H1 (cell line): ENCODE results near the gene ESD. TPM values are rescaled to one million over a fixed set of nuclear protein-coding genes. Genes with fewer than 3 reads are reported as not detected.

Experiments
- CTCF ChIA-PET: fragments of 300-600 bp; sonication (Branson Sonifier 250); formaldehyde crosslinking; loops from one replicate; lab custom pipeline; 2021; ENCODE audit not compliant: partially characterized antibody; lab: Charles Lee
- POLR2A ChIA-PET: fragments of 300-600 bp; sonication (Branson Sonifier 250); formaldehyde crosslinking; loops from one replicate; lab custom pipeline; 2021; ENCODE audit warnings: inconsistent platforms; ENCODE audit not compliant: partially characterized antibody; lab: Charles Lee
- DNase-seq, 2 experiments: peaks; one replicate each; pipeline versions ENCODE4 v3.0.0 to v3.0.0-alpha.2; 2010 to 2022; ENCODE audit warnings: low spot score in 2 of 2, low read depth in 1 of 2, mixed read lengths in 1 of 2
- FAIRE-seq: peaks from 2 replicates; lab custom pipeline; 2011; peaks lifted over from hg19 to GRCh38; lab: Jason Lieb, UNC
- H2AFZ ChIP-seq: 2 replicates; pipeline ENCODE4 v1.8.1; 2012; ENCODE audit warnings: low read length, inconsistent platforms
- H2AK5ac ChIP-seq: 2 replicates; pipeline ENCODE4 v1.6.1; 2013; ENCODE audit warnings: low read depth, low read length
- H2BK120ac ChIP-seq: replicated peaks from 2 replicates; pipeline ENCODE3; 2013; ENCODE audit warnings: low read depth, low read length, inconsistent platforms
- H2BK12ac ChIP-seq: 2 replicates; pipeline ENCODE4 v1.6.1; 2013; ENCODE audit warnings: low read depth, low read length
- H2BK15ac ChIP-seq: 2 replicates; pipeline ENCODE4 v1.6.1; 2013; ENCODE audit warnings: low read length
- H2BK20ac ChIP-seq: 2 replicates; pipeline ENCODE4 v1.6.1; 2013; ENCODE audit warnings: low read length
- H2BK5ac ChIP-seq: 2 replicates; pipeline ENCODE4 v1.6.1; 2013; ENCODE audit warnings: low read depth, low read length
- H3K14ac ChIP-seq: 2 replicates; pipeline ENCODE4 v1.6.1; 2013; ENCODE audit warnings: inconsistent platforms; ENCODE audit not compliant: insufficient read length
- H3K18ac ChIP-seq: 2 replicates; pipeline ENCODE4 v1.6.1; 2013; ENCODE audit warnings: low read length; ENCODE audit errors: extremely low read depth
- H3K23ac ChIP-seq: 2 replicates; pipeline ENCODE4 v1.6.1; 2013; ENCODE audit warnings: inconsistent platforms; ENCODE audit not compliant: insufficient read length
- H3K23me2 ChIP-seq: 2 replicates; pipeline ENCODE4 v1.6.1; 2013; ENCODE audit warnings: low read depth, low read length
- H3K27ac ChIP-seq: 2 replicates; pipeline ENCODE4 v1.6.1; 2011; ENCODE audit warnings: low read depth, low read length, inconsistent platforms
- H3K27me3 ChIP-seq, 4 experiments: replicated peaks in 1 of 4; 1 replicate in 1 of 4; 2 replicates in 3 of 4; pipeline versions ENCODE4 v1.6.1 to v1.8.1; 2011 to 2013; ENCODE audit warnings: low read length in 3 of 4, mild to moderate bottlenecking in 3 of 4, inconsistent platforms in 2 of 4, mixed read lengths in 2 of 4, moderate library complexity in 1 of 4; ENCODE audit not compliant: control insufficient read depth in 3 of 4, insufficient read depth in 3 of 4; ENCODE audit errors: extremely low read depth in 1 of 4
- H3K36me3 ChIP-seq, 4 experiments: 2 replicates each; pipeline versions ENCODE4 v1.6.1 to v1.8.1; 2011 to 2013; ENCODE audit warnings: mild to moderate bottlenecking in 4 of 4, low read length in 3 of 4, moderate library complexity in 2 of 4, control low read depth in 1 of 4, inconsistent platforms in 1 of 4; ENCODE audit not compliant: insufficient read depth in 4 of 4, control insufficient read depth in 2 of 4
- H3K4ac ChIP-seq: replicated peaks from 2 replicates; pipeline ENCODE3; 2013; ENCODE audit warnings: low read length, low read depth, mixed read lengths, inconsistent platforms; ENCODE audit not compliant: insufficient read length
- H3K4me1 ChIP-seq, 4 experiments: replicated peaks in 1 of 4; 1 replicate in 1 of 4; 2 replicates in 3 of 4; pipeline versions ENCODE4 v1.6.1 to v1.8.1; 2011 to 2013; ENCODE audit warnings: low read length in 3 of 4, inconsistent platforms in 2 of 4, mixed read lengths in 1 of 4; ENCODE audit not compliant: insufficient read depth in 4 of 4, control insufficient read depth in 3 of 4
- H3K4me2 ChIP-seq, 2 experiments: 2 replicates each; pipeline versions ENCODE4 v1.6.1 to v1.8.1; 2011 to 2013; ENCODE audit warnings: low read depth in 2 of 2, low read length in 2 of 2, control low read depth in 1 of 2, inconsistent platforms in 1 of 2, mild to moderate bottlenecking in 1 of 2; ENCODE audit not compliant: insufficient read depth in 1 of 2
- H3K4me3 ChIP-seq, 4 experiments: fragments of 200-600, 300-600 bp in 1 of 4; sonication (generic), shearing (Covaris generic), sonication (Bioruptor Twin) in 1 of 4; 2 replicates each; pipeline versions ENCODE4 v1.5.1 to v1.8.1; 2011 to 2016; ENCODE audit warnings: low read length in 4 of 4, low read depth in 3 of 4, control low read depth in 2 of 4, inconsistent platforms in 2 of 4, mild to moderate bottlenecking in 2 of 4, mixed read lengths in 1 of 4, moderate library complexity in 1 of 4; ENCODE audit not compliant: insufficient read depth in 2 of 4; ENCODE audit errors: extremely low read depth in 1 of 4
- H3K56ac ChIP-seq: replicated peaks from 2 replicates; pipeline ENCODE3; 2013; ENCODE audit warnings: low read depth, mild to moderate bottlenecking, mixed read lengths, low read length, inconsistent platforms; ENCODE audit not compliant: insufficient read length
- H3K79me1 ChIP-seq: 2 replicates; pipeline ENCODE4 v1.6.1; 2013; ENCODE audit warnings: low read depth, low read length, control low read depth
- H3K79me2 ChIP-seq, 2 experiments: 2 replicates each; pipeline versions ENCODE4 v1.6.1 to v1.8.1; 2012 to 2013; ENCODE audit warnings: low read length in 2 of 2, mild to moderate bottlenecking in 2 of 2, inconsistent platforms in 1 of 2; ENCODE audit not compliant: insufficient read depth in 2 of 2, control insufficient read depth in 1 of 2
- H3K9ac ChIP-seq, 4 experiments: replicated peaks in 1 of 4; 1 replicate in 1 of 4; 2 replicates in 3 of 4; pipeline versions ENCODE4 v1.6.1 to v1.8.1; 2011 to 2013; ENCODE audit warnings: low read depth in 3 of 4, low read length in 3 of 4, control low read depth in 2 of 4, mild to moderate bottlenecking in 2 of 4, moderate library complexity in 2 of 4, inconsistent platforms in 1 of 4; ENCODE audit errors: extremely low read depth in 1 of 4
- H3K9me3 ChIP-seq, 2 experiments: 2 replicates each; pipeline versions ENCODE4 v1.6.1 to v1.8.1; 2012 to 2013; ENCODE audit warnings: mild to moderate bottlenecking in 2 of 2, moderate library complexity in 2 of 2, control low read depth in 1 of 2, inconsistent platforms in 1 of 2, low read depth in 1 of 2, low read length in 1 of 2, mixed read lengths in 1 of 2; ENCODE audit not compliant: insufficient read depth in 2 of 2
- H4K20me1 ChIP-seq, 2 experiments: replicated peaks in 1 of 2; 2 replicates each; pipeline versions ENCODE3 to v1.8.1; 2011 to 2013; ENCODE audit warnings: inconsistent platforms in 2 of 2, low read length in 2 of 2, mild to moderate bottlenecking in 1 of 2; ENCODE audit not compliant: insufficient read depth in 2 of 2, control insufficient read depth in 1 of 2
- H4K5ac ChIP-seq: 2 replicates; pipeline ENCODE4 v1.6.1; 2013; ENCODE audit warnings: low read length, low read depth, mixed read lengths, inconsistent platforms; ENCODE audit not compliant: insufficient read length
- H4K8ac ChIP-seq: 2 replicates; pipeline ENCODE4 v1.8.0; 2013; ENCODE audit warnings: mild to moderate bottlenecking, moderate library complexity, low read length, inconsistent platforms; ENCODE audit not compliant: insufficient read depth; ENCODE audit errors: extremely low read depth
- H4K91ac ChIP-seq: replicated peaks from 2 replicates; pipeline ENCODE3; 2013; ENCODE audit warnings: low read length, mixed read lengths, inconsistent platforms; ENCODE audit not compliant: insufficient read length
- WGBS, 2 experiments: shearing (Covaris generic) in 1 of 2; methylation state at CpG; one replicate each; pipeline versions ENCODE4 v1.1.6 to v1.1.7; 2013 to 2015; ENCODE audit warnings: low lambda C conversion rate in 2 of 2, mixed read lengths in 2 of 2, inconsistent platforms in 1 of 2, low coverage in 1 of 2, missing lambda C conversion rate in 1 of 2; ENCODE audit not compliant: insufficient replicate concordance in 2 of 2, insufficient coverage in 1 of 2, insufficient read length in 1 of 2; ENCODE audit errors: extremely low coverage in 1 of 2, missing lambda C conversion rate in 1 of 2; 5-methylcytosine and 5-hydroxymethylcytosine counted together
- polyA plus RNA-seq, 7 experiments: library from polyadenylated mRNA; depleted of rRNA in 3 of 7; stranded (reverse) in 5 of 7; unstranded in 2 of 7; fragments of >200 nt in 5 of 7; fragments of 200-250 nt in 2 of 7; gene quantifications; 1 replicate in 5 of 7; 2 replicates in 1 of 7; 4 replicates in 1 of 7; pipeline versions ENCODE4 v1.2.1 to v1.2.3, GENCODE V29; 2011 to 2013; ENCODE audit warnings: missing spikeins in 2 of 7, mixed read lengths in 2 of 7
- total RNA-seq: library from RNA; stranded (reverse); fragmentation: NEBNext Ultra II Directional; extraction: Animal tissue kit (Norgen Biotek cat#: 25700); gene quantifications from 2 replicates; pipeline ENCODE4 v1.2.1, GENCODE V29; 2021

The ESD gene
- total and polyA plus RNA-seq, 2 of the 8 experiments (the other 6 are each of a cell fraction or from before 2014, with no cell fraction given), result 40.3 to 55.8 TPM

GRCh38 chr13:46743191-46743590 is 53.8 kb downstream of the ESD start:
- Histone ChIP-seq H3K27ac (no peak overlapping the region), H2BK5ac (no peak overlapping the region), H3K4me1 (no peaks in the 10 kb centered on the region), H3K23ac (no peak overlapping the region), H3K9ac (no peak overlapping the region), H3K27me3 (no peaks in the 10 kb centered on the region), H3K79me2 (no peaks in the 10 kb centered on the region), H4K5ac (no peak overlapping the region), H3K4me3 (no peak overlapping the region), H2BK120ac (no peak overlapping the region), H3K79me1 (no peaks in the 10 kb centered on the region), H2BK20ac (no peak overlapping the region), H3K56ac (no peak overlapping the region), H2BK12ac (no peak overlapping the region), H4K8ac (no peak overlapping the region), H4K91ac (no peak overlapping the region), H3K23me2 (no peaks in the 10 kb centered on the region), H3K9me3 (no peaks in the 10 kb centered on the region), H3K14ac (no peak overlapping the region), H4K20me1 (no peaks in the 10 kb centered on the region), H3K4me2 (no peak overlapping the region), H3K18ac (no peak overlapping the region), H2AK5ac (no peak overlapping the region), H2AFZ (no peak overlapping the region), H2BK15ac (no peak overlapping the region), H3K36me3 (no peaks in the 10 kb centered on the region; a peak in 1 of 8 replicates), H3K4ac (no peak overlapping the region)
- ChIA-PET CTCF (interaction anchor here (0.9 to 1.7 kb wide), 3 partner anchors 15 to 192 kb away, joined by 3 to 4 read pairs (median 3); no protein-coding TSS in a partner anchor), POLR2A (no interaction called here)
- FAIRE-seq, result no peak
- 76% methylated on average over 2 of the region's 2 CpGs; no CpG with 5 or more reads in 1 of the 2 experiments for WGBS, 2 experiments
- DNase-seq, result no peak
